Panc1 (cell line): Measurements from ENCODE around the gene AIFM3. TPM values are rescaled to one million over a fixed set of nuclear protein-coding genes. Genes with fewer than 3 reads are reported as not detected.

Source experiments
- ATAC-seq: fragments of 200-7000 bp; cut with Tn5 transposase; 2 replicates; pipeline ENCODE4 v1.9.1; 2020; ENCODE audit warnings: mild to moderate bottlenecking, moderate library complexity
- BruUV-seq: library from RNA; stranded (reverse); fragments of 400-500 nt; replicated peaks from 2 replicates; lab custom pipeline; 2021; lab: Mats Ljungman, UMichigan
- CTCF ChIA-PET: fragments of 300-600 bp; sonication (Branson Sonifier 250); formaldehyde crosslinking; loops from one replicate; lab custom pipeline; 2022; ENCODE audit warnings: antibody characterized with exemption; lab: Charles Lee
- POLR2A ChIA-PET: fragments of 300-600 bp; sonication (Branson Sonifier 250); formaldehyde crosslinking; loops from one replicate; lab custom pipeline; 2022; ENCODE audit warnings: antibody characterized with exemption; lab: Charles Lee
- DNase-seq: peaks from one replicate; pipeline ENCODE4 v3.0.0-alpha.2; 2010; ENCODE audit warnings: low read depth, low spot score
- H3K27ac ChIP-seq: 2 replicates; pipeline ENCODE4 v1.5.1; 2011; ENCODE audit warnings: mild to moderate bottlenecking, low read length, inconsistent platforms
- H3K27me3 ChIP-seq: fragments of 200-500 bp; sonication (Bioruptor generic); 2 replicates; pipeline ENCODE4 v1.6.0; 2014; ENCODE audit warnings: low read length, inconsistent platforms; ENCODE audit not compliant: control insufficient read depth, insufficient read depth
- H3K36me3 ChIP-seq: fragments of 200-500 bp; sonication (Bioruptor generic); 2 replicates; pipeline ENCODE4 v1.5.1; 2014; ENCODE audit warnings: inconsistent platforms, mild to moderate bottlenecking, low read length, moderate library complexity; ENCODE audit not compliant: control insufficient read depth, insufficient read depth
- H3K4me1 ChIP-seq: 2 replicates; pipeline ENCODE4 v1.5.1; 2011; ENCODE audit warnings: inconsistent platforms, mild to moderate bottlenecking, low read length, moderate library complexity; ENCODE audit not compliant: control insufficient read depth, insufficient read depth
- H3K4me3 ChIP-seq, 2 experiments: 2 replicates each; pipeline ENCODE4 v1.5.1; 2011 to 2012; ENCODE audit warnings: low read depth in 2 of 2, low read length in 2 of 2, mild to moderate bottlenecking in 2 of 2, inconsistent platforms in 1 of 2, moderate library complexity in 1 of 2
- H3K9me3 ChIP-seq: fragments of 200-500 bp; sonication (Bioruptor generic); 2 replicates; pipeline ENCODE4 v1.5.1; 2014; ENCODE audit warnings: low read depth, mild to moderate bottlenecking, inconsistent platforms, low read length, moderate library complexity; ENCODE audit not compliant: control insufficient read depth, insufficient read depth
- SIN3A ChIP-seq: IDR thresholded peaks from 2 replicates; pipeline ENCODE4 v1.6.1; 2012; ENCODE audit warnings: low read depth, mild to moderate bottlenecking, low read length, moderate library complexity, borderline replicate concordance; ENCODE audit not compliant: insufficient read depth
- in situ Hi-C: cut with HindIII; loops from 2 replicates; pipeline ENCODE4 v1.10.0; 2016; ENCODE audit warnings: low sequenced_read_pairs, low pct_unique_long_range_greater_than_20kb
- intact Hi-C: fragments of 100-400 bp; cut with micrococcal nuclease; formaldehyde crosslinking; loops from one replicate; pipeline ENCODE4 v1.10.0; 2022; ENCODE audit not compliant: unreplicated experiment
- total RNA-seq: library from RNA; stranded (reverse); gene quantifications from one replicate; pipeline ENCODE4 v1.2.1, GENCODE V29; 2021; ENCODE audit not compliant: unreplicated experiment
- TF ChIP-seq, protein P1 (sequence below), 2 experiments: IDR thresholded peaks; 2 replicates each; pipeline ENCODE4 v1.6.1; 2011 to 2012; ENCODE audit warnings: low read depth in 2 of 2, control low read depth in 1 of 2, low read length in 1 of 2, mild to moderate bottlenecking in 1 of 2, moderate library complexity in 1 of 2; ENCODE audit not compliant: insufficient read depth in 1 of 2
- TF ChIP-seq, protein P2 (sequence below): fragments of 450-650 bp; IDR thresholded peaks from 2 replicates; pipeline ENCODE4 v1.5.1; 2017; ENCODE audit warnings: mild to moderate bottlenecking

AIFM3 gene
- total RNA-seq, 1 experiment from 2014 or later: 2.7 TPM

DNA sequence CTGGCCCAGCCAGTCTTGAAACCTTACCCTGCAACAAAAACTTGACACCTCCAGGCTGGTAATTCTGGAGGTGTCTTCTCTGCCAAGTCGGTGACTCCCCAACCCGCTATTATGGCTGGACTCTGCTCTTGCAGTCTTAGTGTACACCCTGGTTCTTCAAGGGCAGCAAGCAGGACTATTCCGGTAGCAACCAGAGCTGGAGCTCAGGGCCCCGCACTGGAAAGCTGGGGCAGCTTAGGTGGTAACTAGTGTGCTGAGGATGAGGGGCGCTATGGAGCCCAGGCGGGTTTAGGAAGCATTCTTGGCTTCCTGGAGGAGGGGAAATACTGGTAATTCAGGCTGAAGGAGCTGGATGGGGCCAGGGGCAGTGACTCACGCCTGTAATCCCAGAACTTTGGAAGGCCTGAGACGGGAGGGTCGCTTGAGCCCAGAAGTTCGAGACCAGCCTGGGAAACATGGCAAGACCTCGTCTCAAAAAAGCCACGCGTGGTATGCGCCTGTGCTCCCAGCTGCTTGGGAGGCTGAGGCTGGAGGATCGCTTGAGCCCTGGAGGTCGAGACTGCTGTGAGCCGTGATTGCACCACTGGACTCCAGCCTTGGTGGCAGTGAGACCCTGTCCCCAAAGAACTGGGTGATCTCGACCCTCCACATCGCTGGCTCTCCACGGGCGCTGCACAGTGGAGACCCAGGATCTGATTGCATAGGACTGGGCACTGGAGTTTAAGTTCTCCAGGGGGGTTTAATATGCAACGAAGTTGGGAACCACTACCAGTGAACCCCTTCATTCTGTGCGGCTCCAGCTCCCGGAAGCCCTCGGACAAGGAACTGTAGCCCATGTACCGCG is 10.6 kb upstream of the AIFM3 start:
- TSS peak; percentile 43 for BruUV-seq
- intact Hi-C loops: no loop called here
- Histone ChIP-seq H3K27me3 (no peaks in the 10 kb centered on the region), H3K9me3 (no peaks in the 10 kb centered on the region), H3K36me3 (no peaks in the 10 kb centered on the region; the same call in none of the 2 replicates), H3K4me1 (peaks cover 34% of the 10 kb centered on the region), H3K27ac (peak overlapping the region; percentile 90), H3K4me3 (peak overlapping the region; percentile 67 to 85)
- CTCF ChIA-PET: interaction anchor here (0.6 kb wide), 1 partner anchor 71 kb away, joined by 3 read pairs; no protein-coding TSS in a partner anchor
- peak; percentile 46 for ATAC-seq
- TF ChIP-seq, protein P1, sequence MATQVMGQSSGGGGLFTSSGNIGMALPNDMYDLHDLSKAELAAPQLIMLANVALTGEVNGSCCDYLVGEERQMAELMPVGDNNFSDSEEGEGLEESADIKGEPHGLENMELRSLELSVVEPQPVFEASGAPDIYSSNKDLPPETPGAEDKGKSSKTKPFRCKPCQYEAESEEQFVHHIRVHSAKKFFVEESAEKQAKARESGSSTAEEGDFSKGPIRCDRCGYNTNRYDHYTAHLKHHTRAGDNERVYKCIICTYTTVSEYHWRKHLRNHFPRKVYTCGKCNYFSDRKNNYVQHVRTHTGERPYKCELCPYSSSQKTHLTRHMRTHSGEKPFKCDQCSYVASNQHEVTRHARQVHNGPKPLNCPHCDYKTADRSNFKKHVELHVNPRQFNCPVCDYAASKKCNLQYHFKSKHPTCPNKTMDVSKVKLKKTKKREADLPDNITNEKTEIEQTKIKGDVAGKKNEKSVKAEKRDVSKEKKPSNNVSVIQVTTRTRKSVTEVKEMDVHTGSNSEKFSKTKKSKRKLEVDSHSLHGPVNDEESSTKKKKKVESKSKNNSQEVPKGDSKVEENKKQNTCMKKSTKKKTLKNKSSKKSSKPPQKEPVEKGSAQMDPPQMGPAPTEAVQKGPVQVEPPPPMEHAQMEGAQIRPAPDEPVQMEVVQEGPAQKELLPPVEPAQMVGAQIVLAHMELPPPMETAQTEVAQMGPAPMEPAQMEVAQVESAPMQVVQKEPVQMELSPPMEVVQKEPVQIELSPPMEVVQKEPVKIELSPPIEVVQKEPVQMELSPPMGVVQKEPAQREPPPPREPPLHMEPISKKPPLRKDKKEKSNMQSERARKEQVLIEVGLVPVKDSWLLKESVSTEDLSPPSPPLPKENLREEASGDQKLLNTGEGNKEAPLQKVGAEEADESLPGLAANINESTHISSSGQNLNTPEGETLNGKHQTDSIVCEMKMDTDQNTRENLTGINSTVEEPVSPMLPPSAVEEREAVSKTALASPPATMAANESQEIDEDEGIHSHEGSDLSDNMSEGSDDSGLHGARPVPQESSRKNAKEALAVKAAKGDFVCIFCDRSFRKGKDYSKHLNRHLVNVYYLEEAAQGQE (IDR thresholded peaks at IDR 0.05; ENCODE audit: insufficient read depth in 1 of 2, low read depth in 2 of 2, low read length in 1 of 2): no peak
- TF ChIP-seq SIN3A: no peak
- TF ChIP-seq, protein P2, sequence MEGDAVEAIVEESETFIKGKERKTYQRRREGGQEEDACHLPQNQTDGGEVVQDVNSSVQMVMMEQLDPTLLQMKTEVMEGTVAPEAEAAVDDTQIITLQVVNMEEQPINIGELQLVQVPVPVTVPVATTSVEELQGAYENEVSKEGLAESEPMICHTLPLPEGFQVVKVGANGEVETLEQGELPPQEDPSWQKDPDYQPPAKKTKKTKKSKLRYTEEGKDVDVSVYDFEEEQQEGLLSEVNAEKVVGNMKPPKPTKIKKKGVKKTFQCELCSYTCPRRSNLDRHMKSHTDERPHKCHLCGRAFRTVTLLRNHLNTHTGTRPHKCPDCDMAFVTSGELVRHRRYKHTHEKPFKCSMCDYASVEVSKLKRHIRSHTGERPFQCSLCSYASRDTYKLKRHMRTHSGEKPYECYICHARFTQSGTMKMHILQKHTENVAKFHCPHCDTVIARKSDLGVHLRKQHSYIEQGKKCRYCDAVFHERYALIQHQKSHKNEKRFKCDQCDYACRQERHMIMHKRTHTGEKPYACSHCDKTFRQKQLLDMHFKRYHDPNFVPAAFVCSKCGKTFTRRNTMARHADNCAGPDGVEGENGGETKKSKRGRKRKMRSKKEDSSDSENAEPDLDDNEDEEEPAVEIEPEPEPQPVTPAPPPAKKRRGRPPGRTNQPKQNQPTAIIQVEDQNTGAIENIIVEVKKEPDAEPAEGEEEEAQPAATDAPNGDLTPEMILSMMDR: peak; percentile 60
- DNase-seq: no peak
- in situ Hi-C loops: no loop called here
- POLR2A ChIA-PET: interaction anchor here (0.6 kb wide), 1 partner anchor 199 kb away, joined by 5 read pairs; no protein-coding TSS in a partner anchor

DNA sequence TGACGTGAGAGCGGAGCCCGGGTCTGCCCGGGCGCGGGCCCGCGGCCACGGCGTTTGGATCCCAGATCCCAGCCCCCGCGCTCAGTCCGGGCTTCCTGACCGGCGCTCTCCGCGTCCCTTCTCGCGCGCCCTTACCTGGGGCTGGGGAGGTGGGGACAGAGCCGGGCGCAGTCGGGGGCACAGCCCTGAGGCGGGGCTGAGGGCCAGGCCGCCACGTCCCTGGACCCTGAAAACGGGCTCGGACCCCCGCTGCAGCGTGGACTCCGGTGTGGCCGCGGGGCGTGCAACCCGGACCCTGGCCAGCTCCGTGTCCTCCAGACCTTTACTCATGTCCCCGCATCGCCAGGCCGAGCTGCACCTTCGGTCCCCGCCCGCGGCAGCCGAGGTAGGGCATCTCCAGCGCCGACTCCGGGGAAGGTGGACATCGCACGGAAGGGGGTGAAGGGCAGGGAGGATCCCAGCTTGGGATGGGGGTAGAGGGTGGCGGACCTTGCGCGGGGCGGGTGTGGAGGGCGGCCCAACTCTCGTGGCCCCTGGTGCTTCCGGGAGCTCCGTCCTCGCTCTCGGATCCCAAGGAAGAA is 9.9 kb upstream of the AIFM3 start:
- in situ Hi-C loops: no loop called here
- CTCF ChIA-PET: interaction anchor here (0.7 to 1.0 kb wide), 2 partner anchors 40 to 71 kb away, joined by 6 to 15 read pairs; no protein-coding TSS in a partner anchor
- H3K27me3 ChIP-seq: no peaks in the 10 kb centered on the region
- H3K9me3 ChIP-seq: no peaks in the 10 kb centered on the region
- POLR2A ChIA-PET: interaction anchor here (0.6 to 1.2 kb wide), 3 partner anchors 40 to 200 kb away, joined by 4 to 5 read pairs (median 4); partner anchors contain the start of gene CRKL
- peak; percentile 56 for ATAC-seq
- no peak for DNase-seq
- intact Hi-C loops: no loop called here
- H3K4me1 ChIP-seq: peaks cover 27% of the 10 kb centered on the region
- no TSS peak for BruUV-seq
- TF ChIP-seq, protein P2: no peak
- peak; percentile 37; the same call in 1 of the 2 replicates for TF ChIP-seq SIN3A
- H3K4me3 ChIP-seq: peak overlapping the region; percentile 67 to 85
- no peaks in the 10 kb centered on the region; the same call in none of the 2 replicates for H3K36me3 ChIP-seq
- peak overlapping the region; percentile 90 for H3K27ac ChIP-seq
